PC-3 (cell line): Measurements from ENCODE around the gene CREB3L4. TPM values are rescaled to one million over a fixed set of nuclear protein-coding genes. Genes with fewer than 3 reads are reported as not detected.

ENCODE experiments used
- ATAC-seq: fragments of 200-7000 bp; cut with Tn5 transposase; 2 replicates; pipeline ENCODE4 v1.9.1; 2020; ENCODE audit warnings: mild to moderate bottlenecking, moderate library complexity
- BruUV-seq: library from RNA; stranded (reverse); fragments of 400-500 nt; replicated peaks from 2 replicates; lab custom pipeline; 2021; lab: Mats Ljungman, UMichigan
- CTCF ChIA-PET: fragments of 300-600 bp; sonication (Branson Sonifier 250); formaldehyde crosslinking; loops from one replicate; lab custom pipeline; 2022; ENCODE audit warnings: antibody characterized with exemption; lab: Charles Lee
- POLR2A ChIA-PET: fragments of 300-600 bp; sonication (Branson Sonifier 250); formaldehyde crosslinking; loops from one replicate; lab custom pipeline; 2022; ENCODE audit warnings: antibody characterized with exemption; ENCODE audit not compliant: unreplicated experiment; lab: Charles Lee
- DNase-seq: peaks from one replicate; pipeline ENCODE4 v3.0.0-alpha.2; 2015
- H2AFZ ChIP-seq: fragments of 300-600 bp; sonication (generic); 2 replicates; pipeline ENCODE4 v1.6.0; 2016; ENCODE audit warnings: antibody characterized with exemption, low read length
- H3F3A ChIP-seq: fragments of 300-600 bp; sonication (generic); one replicate; pipeline ENCODE4 v1.6.0; 2017; ENCODE audit warnings: antibody characterized with exemption, low read length, control low read depth, mild to moderate bottlenecking; ENCODE audit not compliant: unreplicated experiment
- H3K27ac ChIP-seq: fragments of 300-600 bp; sonication (generic); 2 replicates; pipeline ENCODE4 v1.5.1; 2016; ENCODE audit warnings: mild to moderate bottlenecking, low read length
- H3K27me3 ChIP-seq: fragments of 300-600 bp; sonication (generic); 2 replicates; pipeline ENCODE4 v1.6.1; 2016; ENCODE audit warnings: low read length, mixed read lengths
- H3K36me3 ChIP-seq: fragments of 300-600 bp; sonication (generic); 2 replicates; pipeline ENCODE4 v1.6.1; 2016; ENCODE audit warnings: low read depth, mixed run types, low read length, mixed read lengths
- H3K4me1 ChIP-seq: fragments of 300-600 bp; sonication (generic); 2 replicates; pipeline ENCODE4 v1.5.1; 2016; ENCODE audit warnings: low read length; ENCODE audit not compliant: insufficient read depth
- H3K4me2 ChIP-seq: fragments of 300-600 bp; sonication (generic); 2 replicates; pipeline ENCODE4 v1.6.0; 2016; ENCODE audit warnings: low read length
- H3K4me3 ChIP-seq: fragments of 300-600 bp; sonication (generic); 2 replicates; pipeline ENCODE4 v1.5.1; 2016; ENCODE audit warnings: mild to moderate bottlenecking, low read length, mixed read lengths
- H3K79me2 ChIP-seq: fragments of 300-600 bp; sonication (generic); 2 replicates; pipeline ENCODE4 v1.6.1; 2017; ENCODE audit warnings: low read length, mixed read lengths
- H3K9ac ChIP-seq: fragments of 300-600 bp; sonication (generic); 2 replicates; pipeline ENCODE4 v1.6.0; 2016; ENCODE audit warnings: mild to moderate bottlenecking, low read length
- H3K9me2 ChIP-seq: fragments of 300-600 bp; sonication (generic); replicated peaks from 2 replicates; pipeline ENCODE4 v1.6.1; 2016; ENCODE audit warnings: mixed run types, low read length, mixed read lengths
- H3K9me3 ChIP-seq: fragments of 300-600 bp; sonication (generic); 2 replicates; pipeline ENCODE4 v1.6.1; 2016; ENCODE audit warnings: low read length, mixed read lengths
- H4K20me1 ChIP-seq: fragments of 300-600 bp; sonication (generic); 2 replicates; pipeline ENCODE4 v1.6.1; 2016; ENCODE audit warnings: low read length, mixed read lengths
- CTCF ChIP-seq: fragments of 300-600 bp; sonication (generic); conservative IDR thresholded peaks from 2 replicates; pipeline ENCODE4 v1.5.1; 2017; ENCODE audit warnings: antibody characterized with exemption, low read depth, mild to moderate bottlenecking, low read length
- EZH2 ChIP-seq: fragments of 300-600 bp; sonication (generic); IDR thresholded peaks from one replicate; pipeline ENCODE4 v1.6.1; 2017; ENCODE audit warnings: antibody characterized with exemption, mild to moderate bottlenecking, low read length; ENCODE audit not compliant: unreplicated experiment
- EZH2phosphoT487 ChIP-seq: fragments of 300-600 bp; sonication (generic); IDR thresholded peaks from 2 replicates; pipeline ENCODE4 v1.6.1; 2018; ENCODE audit warnings: mild to moderate bottlenecking, antibody characterized with exemption, low read length, borderline replicate concordance
- intact Hi-C: fragments of 100-400 bp; cut with micrococcal nuclease; formaldehyde crosslinking; loops from 2 replicates; pipeline ENCODE4 v1.9.0; 2023
- total RNA-seq: library from RNA; depleted of rRNA; stranded (reverse); fragments of >200 nt; gene quantifications from 2 replicates; pipeline ENCODE4 v1.2.3, GENCODE V29; 2014

CREB3L4 gene
- total RNA-seq, 1 experiment from 2014 or later = 28.7 TPM

- POLR2A ChIA-PET = no interaction called here
- peaks cover 3% of the 10 kb centered on the region; the same call in 1 of the 2 replicates for H3K36me3 ChIP-seq
Measured at GRCh38 chr1:153942766-153943549, 24.7 kb upstream of the CREB3L4 start.

GRCh38 chr1:153944005-153944826 lies 23.5 kb upstream of the CREB3L4 start:
- intact Hi-C loops = no loop called here
- Histone ChIP-seq H3K9me2 (no peaks in the 10 kb centered on the region), H3F3A (no peaks in the 10 kb centered on the region), H3K9me3 (no peaks in the 10 kb centered on the region), H3K27ac (no peak overlapping the region), H3K27me3 (no peaks in the 10 kb centered on the region), H3K4me2 (no peak overlapping the region), H3K4me1 (peaks cover 13% of the 10 kb centered on the region), H3K9ac (no peak overlapping the region), H3K4me3 (no peak overlapping the region; the same call in 1 of the 2 replicates), H2AFZ (no peak overlapping the region), H3K36me3 (peaks cover 6% of the 10 kb centered on the region; the same call in 1 of the 2 replicates), H3K79me2 (peaks cover 23% of the 10 kb centered on the region), H4K20me1 (no peaks in the 10 kb centered on the region)
- no peak for TF ChIP-seq EZH2phosphoT487
- TF ChIP-seq EZH2 = no peak
- no peak for TF ChIP-seq CTCF
- BruUV-seq = no TSS peak
- ATAC-seq (no peak), DNase-seq (no peak)
- ChIA-PET CTCF (no interaction called here), POLR2A (no interaction called here)

More at GRCh38 chr1:153942766-153943549, 24.7 kb upstream of the CREB3L4 start:
- TF ChIP-seq EZH2 (no peak), CTCF (no peak), EZH2phosphoT487 (no peak)
- no peak overlapping the region for H3K4me2 ChIP-seq
- H3K4me1 ChIP-seq = peaks cover 13% of the 10 kb centered on the region
- H3F3A ChIP-seq = no peaks in the 10 kb centered on the region
- no peaks in the 10 kb centered on the region for H3K9me3 ChIP-seq
- ATAC-seq (no peak), DNase-seq (no peak)
- no peak overlapping the region for H3K27ac ChIP-seq
- no peaks in the 10 kb centered on the region for H3K27me3 ChIP-seq
- no peak overlapping the region for H3K4me3 ChIP-seq
- no TSS peak for BruUV-seq
- H3K9ac ChIP-seq = no peak overlapping the region
- intact Hi-C loops = no loop called here
- H3K79me2 ChIP-seq = peaks cover 23% of the 10 kb centered on the region
- H4K20me1 ChIP-seq = no peaks in the 10 kb centered on the region
- H2AFZ ChIP-seq = no peak overlapping the region
- CTCF ChIA-PET = no interaction called here
- no peaks in the 10 kb centered on the region for H3K9me2 ChIP-seq
